HEK293T (cell line): ENCODE measurements around the gene METTL6.

ENCODE experiments used
- BHLHE40 ChIP-seq: fragments of 450-650 bp; IDR thresholded peaks from 2 replicates; pipeline ENCODE4 v1.6.1; 2016; ENCODE audit warnings: mild to moderate bottlenecking, moderate library complexity, borderline replicate concordance
- ELF4 ChIP-seq: fragments of 450-650 bp; IDR thresholded peaks from 2 replicates; pipeline ENCODE4 v1.6.1; 2017; ENCODE audit warnings: antibody characterized with exemption
- FOXA1 ChIP-seq: fragments of 450-650 bp; IDR thresholded peaks from 2 replicates; pipeline ENCODE4 v1.6.1; 2016; ENCODE audit warnings: mild to moderate bottlenecking
- L3MBTL2 ChIP-seq: fragments of 450-650 bp; conservative IDR thresholded peaks from 2 replicates; pipeline ENCODE4 v1.6.1; 2016; ENCODE audit warnings: mild to moderate bottlenecking
- NFRKB ChIP-seq: fragments of 450-650 bp; IDR thresholded peaks from 2 replicates; pipeline ENCODE4 v1.6.1; 2016; ENCODE audit warnings: mild to moderate bottlenecking, moderate library complexity
- PKNOX1 ChIP-seq: fragments of 450-650 bp; IDR thresholded peaks from 2 replicates; pipeline ENCODE4 v1.6.1; 2016
- SP1 ChIP-seq: fragments of 450-650 bp; IDR thresholded peaks from 2 replicates; pipeline ENCODE4 v1.6.1; 2017
- SUZ12 ChIP-seq: fragments of 450-650 bp; IDR thresholded peaks from 2 replicates; pipeline ENCODE4 v1.6.1; 2016; ENCODE audit warnings: mild to moderate bottlenecking
- ZNF384 ChIP-seq: fragments of 450-650 bp; IDR thresholded peaks from 2 replicates; pipeline ENCODE4 v1.6.1; 2016

- no peak for TF ChIP-seq L3MBTL2
- TF ChIP-seq NFRKB: no peak
- no peak for TF ChIP-seq FOXA1
- TF ChIP-seq SP1: no peak
- no peak for TF ChIP-seq BHLHE40
- no peak for TF ChIP-seq ELF4
- TF ChIP-seq SUZ12: no peak
- TF ChIP-seq ZNF384: no peak
- no peak for TF ChIP-seq PKNOX1
These were observed 46.1 kb downstream of the METTL6 start for GRCh38 chr3:15380980-15381890.
